ENCODE results near the gene OR2V2.
"Not testable (repeated sequence)": the region's sequence is repeated elsewhere in the genome, so short reads cannot be mapped to it uniquely, and the experiment has no call there.

The OR2V2 gene

GRCh38 chr5:181114844-181115778, 32.3 kb upstream of the OR2V2 start:
- in situ Hi-C loops (cut with HindIII; ENCODE audit: low sequenced_read_pairs), result no loop called here

DNA sequence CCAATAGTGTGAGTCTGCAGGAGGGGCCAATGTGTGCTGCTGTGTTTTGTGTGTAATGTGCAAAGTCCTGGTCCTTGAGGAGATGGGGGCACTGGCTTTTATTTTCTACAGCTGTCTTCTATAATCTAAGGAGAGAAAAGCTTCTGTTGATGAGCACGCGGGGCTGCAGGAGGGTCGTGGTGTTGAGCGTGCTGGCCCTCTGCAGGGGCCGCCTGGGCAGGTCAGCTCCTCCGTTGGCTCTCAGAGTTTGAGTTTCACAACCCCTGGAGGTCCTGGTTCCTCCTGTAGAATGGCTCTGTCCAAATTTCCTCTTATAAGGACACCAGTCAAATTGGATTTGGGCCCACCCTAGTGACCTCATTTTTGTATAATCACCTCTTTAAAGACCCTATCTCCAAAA, 29.0 kb upstream of the OR2V2 start:
- in situ Hi-C loops (cut with HindIII; ENCODE audit: low sequenced_read_pairs), result no loop called here

GRCh38 chr5:181119105-181119504, 28.3 kb upstream of the OR2V2 start:
- in situ Hi-C loops (cut with HindIII; ENCODE audit: low sequenced_read_pairs), result no loop called here

DNA sequence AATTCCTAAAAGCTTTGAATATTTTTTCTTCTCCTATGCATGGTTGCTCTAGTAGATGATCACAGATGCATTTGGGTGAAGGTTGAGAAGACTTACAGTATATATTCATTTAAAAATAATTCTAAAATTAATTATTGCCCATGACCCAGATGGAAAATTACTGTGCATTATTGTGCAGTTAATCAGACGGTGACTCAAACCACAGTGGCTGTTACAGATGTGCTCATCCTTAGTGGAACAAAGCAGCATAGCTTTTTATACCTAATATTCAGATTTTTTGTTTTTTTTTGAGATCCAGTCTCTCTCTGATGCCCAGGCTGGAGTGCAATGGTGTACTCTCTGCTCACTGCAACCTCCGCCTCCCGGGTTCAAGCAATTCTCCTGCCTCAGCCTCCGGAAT, 27.1 kb upstream of the OR2V2 start:
- in situ Hi-C loops (cut with HindIII; ENCODE audit: low sequenced_read_pairs), result no loop called here

GRCh38 chr5:181120761-181121160, 26.6 kb upstream of the OR2V2 start:
- in situ Hi-C loops (cut with HindIII; ENCODE audit: low sequenced_read_pairs), result no loop called here

GRCh38 chr5:181121675-181122561, 25.5 kb upstream of the OR2V2 start:
- in situ Hi-C loops (cut with HindIII; ENCODE audit: low sequenced_read_pairs), result no loop called here

DNA sequence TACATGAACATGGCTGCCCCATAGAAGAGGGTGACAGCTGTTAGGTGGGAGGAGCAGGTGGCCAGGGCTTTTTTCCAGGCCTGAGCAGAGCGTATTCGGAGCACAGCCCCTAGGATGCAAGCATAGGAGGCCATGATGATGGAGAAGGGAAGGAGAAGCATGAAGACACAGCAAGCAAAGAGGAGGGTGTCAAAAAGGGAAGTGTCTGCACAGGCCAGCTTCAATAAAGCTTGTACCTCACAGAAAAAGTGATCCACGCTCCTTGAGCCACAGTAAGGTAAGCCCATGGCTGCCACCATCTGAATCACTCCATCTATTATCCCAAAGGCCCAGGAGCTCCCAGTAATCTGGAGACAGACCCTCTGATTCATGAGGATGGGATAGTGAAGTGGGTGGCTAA, 22.9 kb upstream of the OR2V2 start:
- in situ Hi-C loops (cut with HindIII; ENCODE audit: low sequenced_read_pairs), result no loop called here

- in situ Hi-C loops (cut with HindIII; ENCODE audit: low sequenced_read_pairs), result no loop called here
Measured at GRCh38 chr5:181126841-181127240, 20.5 kb upstream of the OR2V2 start.

DNA sequence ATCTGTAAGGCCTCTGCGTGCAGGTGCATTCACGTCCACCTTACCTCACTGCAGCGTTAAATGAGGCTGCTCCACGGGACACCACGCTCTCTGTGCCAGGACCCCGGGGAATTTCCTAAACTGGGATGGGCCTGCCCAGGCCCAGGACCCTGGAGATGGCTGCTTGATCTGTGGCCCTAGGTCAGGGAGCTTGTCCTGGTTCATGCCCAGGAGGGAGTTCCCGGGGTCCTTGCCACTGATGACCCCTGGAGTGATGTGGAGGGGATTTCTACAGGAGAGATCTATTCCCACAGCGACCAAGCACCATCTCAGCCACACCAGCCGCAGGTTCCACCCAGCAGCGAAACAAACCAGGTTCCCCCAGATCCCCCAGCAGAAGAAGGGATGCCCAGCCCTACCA, 19.9 kb upstream of the OR2V2 start:
- in situ Hi-C loops (cut with HindIII; ENCODE audit: low sequenced_read_pairs), result no loop called here

DNA sequence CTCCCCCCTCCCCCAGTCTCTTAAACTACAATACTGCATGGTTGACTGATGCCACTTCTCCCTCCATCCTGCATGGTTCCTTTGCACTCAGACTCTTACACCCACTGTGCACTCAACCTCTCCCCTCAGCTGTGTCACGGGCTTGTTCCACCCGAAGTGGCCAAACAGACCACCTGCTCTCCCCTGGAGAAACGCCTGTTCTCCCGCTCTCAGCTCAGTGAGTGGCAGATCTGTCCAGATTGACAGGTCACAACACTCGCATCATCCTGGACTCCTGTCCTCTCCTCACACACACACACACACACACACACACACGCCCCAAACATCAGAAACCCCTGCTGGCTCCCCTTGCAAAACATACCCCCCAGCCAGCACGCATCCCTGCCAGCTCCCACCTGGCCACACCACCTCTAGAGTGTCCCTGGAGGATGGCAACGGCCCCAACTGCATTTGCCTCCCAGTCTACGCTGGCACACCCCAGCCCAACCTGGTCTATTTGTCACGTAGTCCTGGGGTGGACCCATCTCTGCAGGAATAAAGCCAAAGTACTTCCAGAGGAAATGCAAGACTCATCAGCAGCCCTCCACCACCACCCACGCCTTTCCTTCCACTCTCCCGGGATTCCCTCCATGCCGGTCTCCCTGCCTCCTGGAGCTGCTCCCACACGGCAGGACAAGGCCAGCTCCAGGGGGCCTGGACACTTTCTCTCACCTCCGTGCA, 19.3 kb upstream of the OR2V2 start:
- in situ Hi-C loops (cut with HindIII; ENCODE audit: low sequenced_read_pairs), result no loop called here

GRCh38 chr5:181129601-181130000, 17.8 kb upstream of the OR2V2 start:
- in situ Hi-C loops (cut with HindIII; ENCODE audit: low sequenced_read_pairs), result no loop called here

DNA sequence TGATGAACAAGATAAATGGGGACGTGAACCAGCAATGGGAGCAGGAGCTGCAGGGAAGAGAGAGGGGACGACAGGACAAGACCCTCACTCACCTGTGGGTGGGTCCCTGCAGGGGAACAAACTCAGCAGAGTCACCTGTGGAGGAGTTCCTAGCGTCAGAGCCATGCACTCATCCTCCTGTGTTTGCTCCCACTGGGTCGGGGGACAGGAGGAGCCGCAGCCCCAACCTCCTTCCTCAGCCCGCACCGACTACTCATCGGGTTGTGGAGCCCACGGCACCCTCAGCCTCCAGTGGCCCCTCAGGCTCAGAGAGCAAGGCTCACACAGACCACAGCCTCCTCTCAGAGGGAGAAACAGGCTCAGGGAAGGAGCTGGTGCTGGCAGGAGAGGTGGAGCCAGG, 17.3 kb upstream of the OR2V2 start:
- in situ Hi-C loops (cut with HindIII; ENCODE audit: low sequenced_read_pairs), result not testable (repeated sequence)

GRCh38 chr5:181130832-181131496, 16.4 kb upstream of the OR2V2 start, which contains the start of gene OR2V1:
OR2V1 (minus strand) TSS chr5:181131169; CDS start chr5:181125304, 5,865 bp downstream.
- in situ Hi-C loops (cut with HindIII; ENCODE audit: low sequenced_read_pairs), result no loop called here

DNA sequence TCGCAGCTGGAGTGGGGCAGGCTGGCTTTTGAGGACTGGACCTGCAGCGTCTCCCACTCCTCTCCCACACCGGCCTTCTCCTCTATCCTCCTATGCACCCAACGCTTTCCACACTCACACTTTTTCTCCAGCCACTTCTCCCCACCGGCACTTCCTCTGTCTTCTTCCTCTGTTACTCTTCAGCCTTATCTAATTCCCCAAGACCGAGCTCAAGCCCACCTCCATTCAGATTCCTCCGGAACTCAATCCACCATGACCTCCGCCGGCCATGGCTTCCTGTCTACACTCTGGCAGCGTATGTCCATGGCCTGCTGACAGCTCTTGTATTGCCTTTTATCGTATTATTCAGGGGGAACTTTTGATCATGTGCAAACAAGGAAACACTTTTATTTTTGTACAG, 15.9 kb upstream of the OR2V2 start:
- in situ Hi-C loops (cut with HindIII; ENCODE audit: low sequenced_read_pairs), result no loop called here

DNA sequence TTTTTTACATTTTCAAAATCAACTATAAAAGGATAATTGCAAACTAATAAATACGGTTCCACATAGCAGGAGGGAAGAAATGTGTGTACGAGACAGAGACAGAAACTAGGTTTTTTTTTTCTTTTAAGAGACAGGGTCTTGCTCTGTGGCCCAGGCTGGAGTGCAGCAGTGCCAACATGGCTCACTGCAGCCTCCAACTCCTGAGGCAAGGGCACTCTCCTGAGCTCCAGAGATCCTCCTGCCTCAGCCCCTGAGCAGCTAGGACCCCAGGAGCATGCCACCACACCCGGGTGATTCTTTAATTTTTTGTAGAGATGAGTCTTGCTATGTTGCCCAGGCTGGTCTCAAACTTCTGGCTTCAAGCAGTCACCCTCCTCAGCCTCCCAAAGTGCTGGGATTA, 14.3 kb upstream of the OR2V2 start:
- in situ Hi-C loops (cut with HindIII; ENCODE audit: low sequenced_read_pairs), result no loop called here

DNA sequence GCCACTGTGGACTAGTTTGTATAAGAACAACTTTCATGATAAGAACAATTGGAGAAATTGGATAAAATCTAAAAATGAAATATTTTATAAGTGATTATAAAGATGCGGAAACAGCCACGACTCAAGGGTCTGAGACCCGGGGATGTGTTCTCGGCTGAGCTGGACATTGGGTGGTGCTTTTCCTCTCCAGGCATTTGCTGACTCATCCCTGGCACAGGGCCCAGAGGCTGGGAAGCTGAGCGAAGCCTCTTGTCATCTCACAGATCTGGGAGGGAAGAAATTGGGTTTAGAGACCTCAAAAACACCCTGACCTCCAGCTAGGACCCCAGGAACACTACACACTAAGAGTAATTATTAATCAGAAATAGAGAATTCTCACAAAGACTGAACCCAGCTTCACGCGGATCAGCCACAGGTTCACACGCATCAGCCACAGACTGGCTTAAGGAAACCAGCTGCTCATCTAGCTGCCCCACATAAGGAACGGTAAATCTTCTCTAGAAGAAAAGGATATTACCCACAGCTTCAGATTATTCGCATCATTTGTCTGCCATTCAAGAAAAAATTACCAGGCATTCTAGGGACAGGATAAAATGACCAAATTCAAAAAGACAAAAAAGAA, 13.7 kb upstream of the OR2V2 start:
- in situ Hi-C loops (cut with HindIII; ENCODE audit: low sequenced_read_pairs), result no loop called here

- in situ Hi-C loops (cut with HindIII; ENCODE audit: low sequenced_read_pairs), result no loop called here
Measured at GRCh38 chr5:181134259-181134658, 13.1 kb upstream of the OR2V2 start.

GRCh38 chr5:181136361-181136955, 10.9 kb upstream of the OR2V2 start:
- in situ Hi-C loops (cut with HindIII; ENCODE audit: low sequenced_read_pairs), result no loop called here

DNA sequence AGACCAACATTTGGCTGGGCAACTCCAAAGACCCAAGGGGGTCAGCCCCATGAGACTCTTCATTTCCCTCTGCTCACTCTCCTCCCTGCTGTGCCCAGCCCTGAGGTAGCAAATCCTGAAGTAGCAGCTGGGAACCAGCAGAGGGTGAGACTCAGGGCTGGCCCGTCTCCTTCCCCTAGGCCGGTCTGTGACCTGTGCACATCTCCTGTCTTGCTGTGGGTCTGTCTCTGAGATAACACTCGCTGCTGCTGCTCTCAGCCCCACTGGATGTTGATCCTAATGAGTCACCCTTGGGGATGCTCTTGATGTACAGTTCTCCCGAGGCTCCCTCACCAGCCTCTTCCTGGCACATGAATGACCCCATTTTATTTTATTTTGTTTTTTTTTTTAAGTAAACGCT, 9.1 kb upstream of the OR2V2 start:
- in situ Hi-C loops (cut with HindIII; ENCODE audit: low sequenced_read_pairs), result no loop called here

DNA sequence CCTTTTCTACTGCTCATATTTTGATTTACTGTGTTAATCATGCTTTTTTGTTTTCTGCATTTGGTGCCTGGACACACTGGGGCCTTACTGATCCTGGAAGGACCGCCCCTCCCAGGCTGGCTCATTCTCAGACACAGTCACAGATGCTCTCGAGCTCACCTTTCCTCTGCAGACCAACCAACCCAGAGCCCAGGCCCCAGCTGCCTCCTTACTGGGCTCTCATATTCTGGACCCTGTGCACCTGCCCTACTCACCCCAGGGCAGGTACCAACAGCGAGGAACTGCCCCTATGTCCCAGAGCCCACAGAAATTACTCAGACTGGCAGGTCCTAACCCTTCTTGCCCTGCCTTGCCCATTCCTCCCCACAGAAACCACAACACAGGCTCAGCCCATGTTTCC, 6.6 kb upstream of the OR2V2 start:
- in situ Hi-C loops (cut with HindIII; ENCODE audit: low sequenced_read_pairs), result no loop called here
